Activated CD8-positive, alpha-beta memory T cell treated with anti-CD3 and anti-CD28 coated beads, Interleukin-2, amount 50 U/mL, for 1 hour (primary cell): ENCODE data around the gene PLAAT3.
"Not testable (repeated sequence)": the region's sequence is repeated elsewhere in the genome, so short reads cannot be mapped to it uniquely, and the experiment has no call there.

Experiments used
- DNase-seq: peaks from one replicate; pipeline ENCODE4 v3.0.0-alpha.2; 2020; ENCODE audit errors: extremely low read depth

PLAAT3 gene

GRCh38 chr11:63537293-63538101, 76.7 kb downstream of the PLAAT3 start:
- DNase-seq, result no peak

GRCh38 chr11:63536669-63537292, 77.5 kb downstream of the PLAAT3 start, which contains the start of gene PLAAT4:
TSS of gene PLAAT4 (plus strand) at chr11:63536808. CDS start at chr11:63536869, 61 bp downstream.
- no peak for DNase-seq

GRCh38 chr11:63535734-63536133, 78.5 kb downstream of the PLAAT3 start:
- DNase-seq, result no peak

GRCh38 chr11:63534895-63535461, 79.3 kb downstream of the PLAAT3 start:
- no peak for DNase-seq

GRCh38 chr11:63534076-63534475, 80.2 kb downstream of the PLAAT3 start:
- DNase-seq, result no peak

- DNase-seq, result no peak
These were observed 81.3 kb downstream of the PLAAT3 start for GRCh38 chr11:63532799-63533475.

- DNase-seq, result no peak
These were observed 82.1 kb downstream of the PLAAT3 start for GRCh38 chr11:63532117-63532516.

- not testable (repeated sequence) for DNase-seq
These were observed 83.0 kb downstream of the PLAAT3 start for GRCh38 chr11:63531074-63531792.

- DNase-seq, result no peak
These were observed 84.2 kb downstream of the PLAAT3 start for GRCh38 chr11:63530021-63530420.

GRCh38 chr11:63529373-63529772, 84.9 kb downstream of the PLAAT3 start:
- DNase-seq, result not testable (repeated sequence)

- not testable (repeated sequence) for DNase-seq
These were observed 85.4 kb downstream of the PLAAT3 start for GRCh38 chr11:63528729-63529278.

GRCh38 chr11:63528156-63528555, 86.1 kb downstream of the PLAAT3 start:
- DNase-seq, result not testable (repeated sequence)

GRCh38 chr11:63527667-63528066, 86.6 kb downstream of the PLAAT3 start:
- DNase-seq, result no peak
